ENCODE measurements around the gene ARF6.

The ARF6 gene

GRCh38 chr14:49862089-49862673 is 30.7 kb upstream of the ARF6 start:
- peak overlapping the region; percentile 77 for H3K4me3 ChIP-seq (ENCODE audit: low read depth, low read length)
- DNase-seq (ENCODE audit: low read depth) = peak; percentile 90
- TF ChIP-seq MYC (IDR thresholded peaks at IDR 0.05; ENCODE audit: low read depth, low read length) (no peak), POLR2A (IDR thresholded peaks at IDR 0.05; ENCODE audit: extremely low read depth, insufficient read length) (no peak), CTCF (IDR thresholded peaks at IDR 0.05; ENCODE audit: low read depth, low read length) (peak; percentile 100)

- no peak for TF ChIP-seq MYC (IDR thresholded peaks at IDR 0.05; ENCODE audit: low read depth, low read length)
- no peak for TF ChIP-seq MAX (IDR thresholded peaks at IDR 0.05; ENCODE audit: low read depth, low read length)
- no peak for TF ChIP-seq CTCF (IDR thresholded peaks at IDR 0.05; ENCODE audit: low read depth, low read length)
- TF ChIP-seq POLR2A (IDR thresholded peaks at IDR 0.05; ENCODE audit: extremely low read depth, insufficient read length) = no peak
- DNase-seq (ENCODE audit: low read depth) = peak; percentile 46
- H3K4me3 ChIP-seq (ENCODE audit: low read depth, low read length) = peak overlapping the region; percentile 95
Observed at GRCh38 chr14:49863487-49864281, 29.2 kb upstream of the ARF6 start.

DNA sequence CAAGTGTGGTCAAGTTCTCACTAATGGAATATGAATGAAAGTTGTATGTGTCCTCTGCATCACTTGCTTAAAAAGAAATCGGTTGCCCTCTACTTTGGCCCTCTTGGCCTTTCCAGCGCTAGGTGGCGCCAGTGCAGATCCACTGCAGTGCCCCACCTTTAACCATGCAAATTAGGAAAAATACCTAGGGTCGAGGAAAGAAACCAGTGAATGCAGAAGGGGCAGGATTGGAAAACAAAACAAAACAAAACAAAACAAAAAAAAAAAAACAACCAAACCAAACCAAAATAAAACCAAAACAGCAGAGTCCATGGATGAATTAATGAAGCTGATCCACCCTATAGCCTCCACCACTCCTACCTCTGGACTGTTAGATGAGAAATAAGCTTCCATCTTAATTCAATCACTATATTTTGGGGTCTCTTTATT is 27.4 kb upstream of the ARF6 start:
- no peak overlapping the region for H3K4me3 ChIP-seq (ENCODE audit: low read depth, low read length)
- DNase-seq (ENCODE audit: low read depth) = peak; percentile 76

GRCh38 chr14:49867831-49868719 is 24.8 kb upstream of the ARF6 start:
- TF ChIP-seq POLR2A (IDR thresholded peaks at IDR 0.05; ENCODE audit: extremely low read depth, insufficient read length) (peak; percentile 57), CTCF (IDR thresholded peaks at IDR 0.05; ENCODE audit: low read depth, low read length) (no peak), MAX (IDR thresholded peaks at IDR 0.05; ENCODE audit: low read depth, low read length) (peak; percentile 70), MYC (IDR thresholded peaks at IDR 0.05; ENCODE audit: low read depth, low read length) (peak; percentile 67; the same call in 1 of the 2 replicates)
- H3K4me3 ChIP-seq (ENCODE audit: low read depth, low read length) = peak overlapping the region; percentile 71
- peak; percentile 98 for DNase-seq (ENCODE audit: low read depth)

More for the DNA sequence above, 27.4 kb upstream of the ARF6 start:
- TF ChIP-seq MAX (IDR thresholded peaks at IDR 0.05; ENCODE audit: low read depth, low read length) (no peak), CTCF (IDR thresholded peaks at IDR 0.05; ENCODE audit: low read depth, low read length) (peak; percentile 94)

GRCh38 chr14:49868720-49869114 is 24.2 kb upstream of the ARF6 start:
- DNase-seq (ENCODE audit: low read depth) = no peak
- peak overlapping the region; percentile 66 for H3K4me3 ChIP-seq (ENCODE audit: low read depth, low read length)
- no peak for TF ChIP-seq CTCF (IDR thresholded peaks at IDR 0.05; ENCODE audit: low read depth, low read length)
- no peak for TF ChIP-seq MYC (IDR thresholded peaks at IDR 0.05; ENCODE audit: low read depth, low read length)

Data from NB4 (cell line).